MM.1S (cell line): ENCODE measurements around the gene DNMT3B.

Experiments used
- DNase-seq: peaks from one replicate; pipeline ENCODE4 v3.0.0-alpha.2; 2015
- H2AFZ ChIP-seq: fragments of 300-600 bp; sonication (generic); 2 replicates; pipeline ENCODE4 v1.6.0; 2016; ENCODE audit warnings: antibody characterized with exemption, low read length
- H3F3A ChIP-seq: fragments of 300-600 bp; sonication (generic); 2 replicates; pipeline ENCODE4 v1.6.1; 2016; ENCODE audit warnings: mild to moderate bottlenecking, antibody characterized with exemption, low read length, moderate library complexity, mixed read lengths; ENCODE audit not compliant: insufficient read depth
- H3K27ac ChIP-seq: fragments of 300-600 bp; sonication (generic); 2 replicates; pipeline ENCODE4 v1.5.1; 2016; ENCODE audit warnings: mild to moderate bottlenecking, low read length
- H3K27me3 ChIP-seq: fragments of 300-600 bp; sonication (generic); replicated peaks from 2 replicates; pipeline ENCODE4 v1.6.0; 2016; ENCODE audit warnings: low read length; ENCODE audit not compliant: insufficient read depth
- H3K36me3 ChIP-seq: fragments of 300-600 bp; sonication (generic); replicated peaks from 2 replicates; pipeline ENCODE4 v1.6.1; 2016; ENCODE audit warnings: mild to moderate bottlenecking, low read length, mixed read lengths; ENCODE audit not compliant: insufficient read depth
- H3K4me1 ChIP-seq: fragments of 300-600 bp; sonication (generic); 2 replicates; pipeline ENCODE4 v1.6.1; 2016; ENCODE audit warnings: low read length, mixed read lengths
- H3K4me2 ChIP-seq: fragments of 300-600 bp; sonication (generic); 2 replicates; pipeline ENCODE4 v1.6.0; 2016; ENCODE audit warnings: low read depth, low read length
- H3K4me3 ChIP-seq: fragments of 300-600 bp; sonication (generic); 2 replicates; pipeline ENCODE4 v1.5.1; 2016; ENCODE audit warnings: low read length, mixed read lengths
- H3K79me2 ChIP-seq: fragments of 300-600 bp; sonication (generic); 2 replicates; pipeline ENCODE4 v1.6.1; 2016; ENCODE audit warnings: mixed run types, low read length, mixed read lengths
- H3K9ac ChIP-seq: fragments of 300-600 bp; sonication (generic); 2 replicates; pipeline ENCODE4 v1.6.1; 2016; ENCODE audit warnings: low read length, mixed read lengths
- H3K9me2 ChIP-seq: fragments of 300-600 bp; sonication (generic); replicated peaks from 2 replicates; pipeline ENCODE4 v1.6.1; 2016; ENCODE audit warnings: mild to moderate bottlenecking, low read length, mixed read lengths; ENCODE audit not compliant: insufficient read depth
- H3K9me3 ChIP-seq: fragments of 300-600 bp; sonication (generic); replicated peaks from 2 replicates; pipeline ENCODE4 v1.6.1; 2016; ENCODE audit warnings: mild to moderate bottlenecking, low read length, mixed read lengths; ENCODE audit not compliant: insufficient read depth
- H4K20me1 ChIP-seq: fragments of 300-600 bp; sonication (generic); 2 replicates; pipeline ENCODE4 v1.6.1; 2016; ENCODE audit warnings: mild to moderate bottlenecking, low read length, moderate library complexity, mixed read lengths; ENCODE audit not compliant: insufficient read depth
- CTCF ChIP-seq: fragments of 300-600 bp; sonication (generic); IDR thresholded peaks from 2 replicates; pipeline ENCODE4 v1.5.1; 2016; ENCODE audit warnings: antibody characterized with exemption, low read length, mixed read lengths
- EZH2 ChIP-seq: fragments of 300-600 bp; sonication (generic); optimal IDR thresholded peaks from 2 replicates; pipeline ENCODE3; 2017; ENCODE audit warnings: low read depth, mild to moderate bottlenecking, antibody characterized with exemption, low read length, mixed read lengths
- EZH2phosphoT487 ChIP-seq: fragments of 300-600 bp; sonication (generic); IDR thresholded peaks from 2 replicates; pipeline ENCODE4 v1.6.1; 2018; ENCODE audit warnings: antibody characterized with exemption, low read length

Gene DNMT3B

DNA sequence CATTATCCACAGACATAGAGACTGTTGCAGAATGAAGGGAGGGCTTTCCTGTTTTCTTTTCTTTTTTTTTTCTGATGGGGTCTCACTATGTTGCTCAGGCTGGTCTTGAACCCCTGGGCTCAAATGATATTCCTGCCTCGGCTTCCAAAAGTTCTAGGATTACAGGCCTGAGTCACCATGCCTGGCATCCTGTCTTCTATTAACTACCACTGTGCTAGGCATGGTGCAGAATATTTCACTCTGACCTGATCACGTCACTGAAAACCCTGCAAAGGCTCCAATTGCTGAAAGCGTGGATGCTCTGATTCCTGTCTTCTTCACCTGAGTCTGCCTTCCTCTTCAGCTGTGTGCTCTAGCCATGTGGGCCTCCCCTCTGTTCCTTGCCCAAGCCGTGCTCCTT lies 8.5 kb upstream of the DNMT3B start:
- Histone ChIP-seq H3F3A (no peaks in the 10 kb centered on the region), H3K9me3 (no peaks in the 10 kb centered on the region), H3K4me2 (no peak overlapping the region), H3K27ac (no peak overlapping the region), H3K36me3 (no peaks in the 10 kb centered on the region), H3K27me3 (no peaks in the 10 kb centered on the region), H3K4me3 (no peak overlapping the region), H3K9ac (no peak overlapping the region), H4K20me1 (no peaks in the 10 kb centered on the region), H3K79me2 (no peaks in the 10 kb centered on the region), H3K4me1 (no peaks in the 10 kb centered on the region), H3K9me2 (no peaks in the 10 kb centered on the region), H2AFZ (no peak overlapping the region)
- DNase-seq = no peak
- TF ChIP-seq EZH2phosphoT487 (no peak), CTCF (no peak), EZH2 (no peak)

DNA sequence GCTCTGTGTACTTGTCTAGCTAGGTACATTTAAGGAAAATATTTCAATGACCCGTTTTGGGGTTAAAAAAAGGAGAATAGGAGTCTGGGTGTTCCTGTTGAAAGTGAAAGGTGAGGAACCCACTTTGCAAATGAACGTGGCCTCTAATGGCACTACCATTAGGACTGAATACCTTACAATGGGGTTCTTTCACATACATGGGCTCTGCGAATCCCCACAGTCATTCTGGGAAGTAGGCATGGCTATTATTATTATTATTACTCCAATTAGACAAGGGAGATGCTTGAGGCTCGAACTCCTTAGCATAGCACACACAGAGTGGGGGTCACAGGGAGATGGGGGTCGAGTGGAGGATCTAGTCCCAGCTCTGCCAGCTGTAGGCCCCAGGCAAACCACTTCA lies 6.0 kb upstream of the DNMT3B start:
- no peaks in the 10 kb centered on the region for H3K9me3 ChIP-seq
- H2AFZ ChIP-seq = no peak overlapping the region
- no peak overlapping the region for H3K27ac ChIP-seq
- DNase-seq = no peak
- TF ChIP-seq EZH2 (no peak), EZH2phosphoT487 (no peak), CTCF (no peak)
- H3K36me3 ChIP-seq = no peaks in the 10 kb centered on the region
- H3K79me2 ChIP-seq = no peaks in the 10 kb centered on the region
- no peaks in the 10 kb centered on the region for H3K4me1 ChIP-seq
- no peaks in the 10 kb centered on the region for H3K27me3 ChIP-seq
- no peaks in the 10 kb centered on the region for H4K20me1 ChIP-seq
- no peak overlapping the region for H3K4me2 ChIP-seq
- H3F3A ChIP-seq = peaks cover 4% of the 10 kb centered on the region; the same call in 1 of the 2 replicates
- H3K9ac ChIP-seq = no peak overlapping the region
- H3K4me3 ChIP-seq = no peak overlapping the region
- H3K9me2 ChIP-seq = no peaks in the 10 kb centered on the region

DNA sequence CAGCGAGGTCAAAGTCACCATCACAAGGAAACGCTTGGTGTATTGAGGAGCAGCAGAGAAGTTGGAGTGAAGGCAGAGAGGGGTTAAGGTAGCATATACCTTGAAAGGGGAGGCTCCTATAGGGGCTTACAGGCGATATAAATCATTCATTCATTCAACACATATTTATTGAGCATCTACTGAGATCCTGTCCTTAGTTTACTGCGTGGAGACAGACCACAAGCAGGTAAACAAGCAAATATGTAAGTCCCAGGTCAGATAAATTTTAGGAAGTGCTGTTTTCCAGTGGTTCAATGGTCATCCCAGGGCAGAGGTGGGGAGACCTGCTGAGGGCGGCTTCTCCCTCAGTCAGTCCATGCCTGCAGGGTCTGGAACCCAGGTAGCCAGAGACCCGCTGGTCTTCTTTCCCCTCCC lies 761 bp upstream of the DNMT3B start:
- peak overlapping the region; percentile 54; the same call in 1 of the 2 replicates for H3K4me2 ChIP-seq
- peaks cover 5% of the 10 kb centered on the region for H3K4me1 ChIP-seq
- H3F3A ChIP-seq = peaks cover 12% of the 10 kb centered on the region; the same call in 1 of the 2 replicates
- H3K4me3 ChIP-seq = 0 out of 2 replicates have a peak overlapping the region, but pooled peaks have one; percentile 42
- no peaks in the 10 kb centered on the region for H3K9me2 ChIP-seq
- DNase-seq = no peak
- peaks cover 26% of the 10 kb centered on the region for H3K79me2 ChIP-seq
- TF ChIP-seq EZH2phosphoT487 (no peak), CTCF (no peak), EZH2 (no peak)
- no peaks in the 10 kb centered on the region for H4K20me1 ChIP-seq
- no peaks in the 10 kb centered on the region for H3K27me3 ChIP-seq
- H3K36me3 ChIP-seq = no peaks in the 10 kb centered on the region
- no peak overlapping the region for H3K27ac ChIP-seq
- no peaks in the 10 kb centered on the region for H3K9me3 ChIP-seq
- peak overlapping the region; percentile 43 for H2AFZ ChIP-seq
- no peak overlapping the region for H3K9ac ChIP-seq
